H9 (cell line): ENCODE measurements around the gene SURF2. TPM values are rescaled to one million over a fixed set of nuclear protein-coding genes. Genes with fewer than 3 reads are reported as not detected.

Experiments
- DNase-seq: peaks from one replicate; pipeline ENCODE4 v3.0.0-alpha.2; 2017
- H2AFZ ChIP-seq: one replicate; pipeline ENCODE4 v1.6.1; 2013; ENCODE audit warnings: mild to moderate bottlenecking, low read length, control low read depth, moderate library complexity
- H2AK5ac ChIP-seq: 2 replicates; pipeline ENCODE4 v1.6.1; 2013; ENCODE audit warnings: low read length, control low read depth, mixed read lengths; ENCODE audit not compliant: insufficient read length
- H2BK120ac ChIP-seq: one replicate; pipeline ENCODE4 v1.6.1; 2013; ENCODE audit warnings: low read depth, mild to moderate bottlenecking, low read length, control low read depth, inconsistent platforms; ENCODE audit not compliant: poor library complexity, severe bottlenecking
- H2BK12ac ChIP-seq: 2 replicates; pipeline ENCODE4 v1.6.1; 2013; ENCODE audit warnings: low read length, control low read depth, mixed read lengths, low read depth; ENCODE audit not compliant: insufficient read length
- H2BK15ac ChIP-seq: 2 replicates; pipeline ENCODE4 v1.6.1; 2013; ENCODE audit warnings: low read depth, low read length, control low read depth
- H2BK20ac ChIP-seq: one replicate; pipeline ENCODE4 v1.6.1; 2013; ENCODE audit warnings: low read depth, mild to moderate bottlenecking, low read length, control low read depth, inconsistent platforms; ENCODE audit not compliant: poor library complexity, severe bottlenecking
- H2BK5ac ChIP-seq: 2 replicates; pipeline ENCODE4 v1.6.1; 2013; ENCODE audit warnings: low read length, control low read depth, mixed read lengths; ENCODE audit not compliant: insufficient read length
- H3K14ac ChIP-seq: 2 replicates; pipeline ENCODE4 v1.6.1; 2013; ENCODE audit warnings: low read length, control low read depth; ENCODE audit not compliant: insufficient read depth
- H3K18ac ChIP-seq: 2 replicates; pipeline ENCODE4 v1.6.1; 2013; ENCODE audit warnings: low read depth, mild to moderate bottlenecking, mixed read lengths, low read length, control low read depth; ENCODE audit not compliant: insufficient read length
- H3K23ac ChIP-seq: 2 replicates; pipeline ENCODE4 v1.6.1; 2013; ENCODE audit warnings: low read length, control low read depth, mixed read lengths, low read depth; ENCODE audit not compliant: insufficient read length
- H3K23me2 ChIP-seq: 2 replicates; pipeline ENCODE4 v1.6.1; 2013; ENCODE audit warnings: low read depth, mild to moderate bottlenecking, mixed read lengths, low read length, control low read depth; ENCODE audit not compliant: insufficient read length, poor library complexity, severe bottlenecking
- H3K27ac ChIP-seq: 2 replicates; pipeline ENCODE4 v1.5.1; 2013; ENCODE audit warnings: low read length, control low read depth, mixed read lengths, low read depth; ENCODE audit not compliant: insufficient read length
- H3K27me3 ChIP-seq: 2 replicates; pipeline ENCODE4 v1.6.1; 2013; ENCODE audit warnings: low read length, control low read depth, inconsistent platforms; ENCODE audit not compliant: insufficient read depth
- H3K4ac ChIP-seq: 2 replicates; pipeline ENCODE4 v1.6.1; 2013; ENCODE audit warnings: low read depth, mild to moderate bottlenecking, control low read depth, inconsistent platforms, low read length, moderate library complexity
- H3K4me1 ChIP-seq: 2 replicates; pipeline ENCODE4 v1.6.1; 2013; ENCODE audit warnings: low read length, control low read depth, inconsistent platforms; ENCODE audit not compliant: insufficient read depth
- H3K4me2 ChIP-seq: 2 replicates; pipeline ENCODE4 v1.6.1; 2013; ENCODE audit warnings: low read length, control low read depth, mixed read lengths; ENCODE audit not compliant: insufficient read length, insufficient read depth
- H3K56ac ChIP-seq: 2 replicates; pipeline ENCODE4 v1.6.1; 2013; ENCODE audit warnings: low read depth, mild to moderate bottlenecking, mixed read lengths, low read length, control low read depth; ENCODE audit not compliant: insufficient read length
- H3K79me1 ChIP-seq: 2 replicates; pipeline ENCODE4 v1.6.1; 2013; ENCODE audit warnings: low read depth, mild to moderate bottlenecking, moderate library complexity, low read length, control low read depth, inconsistent platforms; ENCODE audit not compliant: insufficient read depth, poor library complexity, severe bottlenecking
- H3K79me2 ChIP-seq: 2 replicates; pipeline ENCODE4 v1.6.1; 2013; ENCODE audit warnings: low read length, control low read depth, inconsistent platforms; ENCODE audit not compliant: insufficient read depth
- H3K9ac ChIP-seq: 2 replicates; pipeline ENCODE4 v1.6.1; 2013; ENCODE audit warnings: low read length, control low read depth, mixed read lengths; ENCODE audit not compliant: insufficient read length; ENCODE audit errors: extremely low read depth
- H3K9me3 ChIP-seq: one replicate; pipeline ENCODE4 v1.6.1; 2013; ENCODE audit warnings: low read depth, low read length, inconsistent platforms; ENCODE audit not compliant: control insufficient read depth
- H3T11ph ChIP-seq: one replicate; pipeline ENCODE4 v1.6.1; 2013; ENCODE audit warnings: mild to moderate bottlenecking, low read length, control low read depth, inconsistent platforms
- H4K20me1 ChIP-seq: one replicate; pipeline ENCODE4 v1.6.1; 2013; ENCODE audit not compliant: control insufficient read depth, insufficient read length, insufficient read depth
- H4K5ac ChIP-seq: 2 replicates; pipeline ENCODE4 v1.6.1; 2013; ENCODE audit warnings: low read depth, mild to moderate bottlenecking, mixed read lengths, low read length, control low read depth; ENCODE audit not compliant: insufficient read length
- H4K8ac ChIP-seq: replicated peaks from 2 replicates; pipeline ENCODE4 v1.6.1; 2013; ENCODE audit warnings: low read length, control low read depth, mixed read lengths, low read depth; ENCODE audit not compliant: insufficient read length
- H4K91ac ChIP-seq: 2 replicates; pipeline ENCODE4 v1.6.1; 2013; ENCODE audit warnings: low read depth, mild to moderate bottlenecking, moderate library complexity, mixed read lengths, low read length, control low read depth; ENCODE audit not compliant: insufficient read length
- H3K27ac Mint-ChIP-seq, 3 experiments: 2 replicates in 2 of 3; 3 replicates in 1 of 3; pipeline ENCODE4 v1.8.0; 2020 to 2021; ENCODE audit warnings: mixed read lengths in 3 of 3, mild to moderate bottlenecking in 1 of 3, moderate library complexity in 1 of 3
- H3K27me3 Mint-ChIP-seq: 2 replicates; pipeline ENCODE4 v1.8.0; 2021; ENCODE audit warnings: low read depth, mild to moderate bottlenecking, moderate library complexity, mixed read lengths
- H3K36me3 Mint-ChIP-seq, 3 experiments: 2 replicates in 2 of 3; 3 replicates in 1 of 3; pipeline ENCODE4 v1.8.0; 2020 to 2021; ENCODE audit warnings: low read depth in 3 of 3, mixed read lengths in 3 of 3; ENCODE audit not compliant: insufficient read depth in 1 of 3
- H3K4me1 Mint-ChIP-seq, 2 experiments: 2 replicates each; pipeline ENCODE4 v1.8.0; 2020; ENCODE audit warnings: mixed read lengths in 2 of 2
- H3K4me3 Mint-ChIP-seq, 2 experiments: 2 replicates in 1 of 2; 3 replicates in 1 of 2; pipeline ENCODE4 v1.8.0; 2020 to 2021; ENCODE audit warnings: mild to moderate bottlenecking in 2 of 2, mixed read lengths in 2 of 2, moderate library complexity in 1 of 2
- H3K9me3 Mint-ChIP-seq, 2 experiments: 2 replicates in 1 of 2; 3 replicates in 1 of 2; pipeline ENCODE4 v1.8.0; 2020; ENCODE audit warnings: mild to moderate bottlenecking in 2 of 2, mixed read lengths in 2 of 2, moderate library complexity in 1 of 2
- WGBS: extraction: QIAGEN DNeasy Blood & Tissue Kit; methylation state at CpG from one replicate; pipeline ENCODE4 v1.1.7; 2013; ENCODE audit warnings: missing lambda C conversion rate, low lambda C conversion rate, mixed read lengths; ENCODE audit not compliant: insufficient read length; ENCODE audit errors: extremely low coverage; 5-methylcytosine and 5-hydroxymethylcytosine counted together
- total RNA-seq: library from RNA; stranded (reverse); gene quantifications from 2 replicates; pipeline ENCODE4 v1.2.1, GENCODE V29; 2021
- TF ChIP-seq, protein P1 (sequence below): fragments of 200-600 bp; sonication (generic); conservative IDR thresholded peaks from 3 replicates; pipeline ENCODE4 v1.8.0; 2021; ENCODE audit warnings: antibody characterized with exemption, mild to moderate bottlenecking

SURF2 gene
- total RNA-seq, 1 experiment from 2014 or later: 44.4 TPM

DNA sequence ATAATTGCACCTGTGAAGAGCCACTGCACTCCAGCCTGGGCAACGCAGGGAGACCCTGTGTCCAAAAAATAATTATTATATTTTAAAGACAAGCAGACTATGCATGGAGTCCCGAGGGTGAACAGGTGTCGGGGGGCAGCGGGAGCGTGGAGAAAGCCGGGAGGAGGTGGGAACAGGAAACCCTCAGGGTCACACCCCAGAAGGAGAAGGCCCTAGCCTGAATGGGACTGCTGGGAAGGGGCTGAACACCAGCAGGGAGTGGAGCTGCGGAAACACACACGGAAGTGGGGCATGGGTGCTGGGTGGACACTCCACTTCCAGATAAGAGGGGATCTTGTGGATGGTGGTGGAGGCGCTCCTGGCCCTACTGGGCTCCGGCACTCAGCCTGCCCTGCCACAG lies 33.1 kb upstream of the SURF2 start:
- Histone ChIP-seq H2BK12ac (no peak overlapping the region), H2AFZ (no peak overlapping the region), H3K79me1 (no peaks in the 10 kb centered on the region), H3K9ac (no peak overlapping the region), H4K20me1 (no peaks in the 10 kb centered on the region), H3K14ac (no peak overlapping the region), H3K4ac (no peak overlapping the region), H2BK20ac (no peak overlapping the region), H3K18ac (no peak overlapping the region), H3K23me2 (no peaks in the 10 kb centered on the region), H4K91ac (no peak overlapping the region), H4K5ac (no peak overlapping the region), H2BK5ac (no peak overlapping the region), H3K4me2 (no peak overlapping the region), H2BK15ac (no peak overlapping the region), H2BK120ac (no peak overlapping the region), H3K9me3 (peaks cover 11% of the 10 kb centered on the region), H3K56ac (no peak overlapping the region), H3K27me3 (no peaks in the 10 kb centered on the region), H4K8ac (no peak overlapping the region), H3K27ac (no peak overlapping the region), H2AK5ac (no peak overlapping the region), H3K4me1 (no peaks in the 10 kb centered on the region; the same call in 1 of the 2 replicates), H3K23ac (no peak overlapping the region), H3K79me2 (no peaks in the 10 kb centered on the region), H3T11ph (no peak overlapping the region)
- peaks cover 28% of the 10 kb centered on the region for H3K27me3 Mint-ChIP-seq
- no peaks in the 10 kb centered on the region for H3K4me1 Mint-ChIP-seq
- H3K27ac Mint-ChIP-seq: no peak overlapping the region
- peaks cover 25 to 32% of the 10 kb centered on the region in 2 experiments for H3K9me3 Mint-ChIP-seq
- DNase-seq: no peak
- TF ChIP-seq, protein P1, sequence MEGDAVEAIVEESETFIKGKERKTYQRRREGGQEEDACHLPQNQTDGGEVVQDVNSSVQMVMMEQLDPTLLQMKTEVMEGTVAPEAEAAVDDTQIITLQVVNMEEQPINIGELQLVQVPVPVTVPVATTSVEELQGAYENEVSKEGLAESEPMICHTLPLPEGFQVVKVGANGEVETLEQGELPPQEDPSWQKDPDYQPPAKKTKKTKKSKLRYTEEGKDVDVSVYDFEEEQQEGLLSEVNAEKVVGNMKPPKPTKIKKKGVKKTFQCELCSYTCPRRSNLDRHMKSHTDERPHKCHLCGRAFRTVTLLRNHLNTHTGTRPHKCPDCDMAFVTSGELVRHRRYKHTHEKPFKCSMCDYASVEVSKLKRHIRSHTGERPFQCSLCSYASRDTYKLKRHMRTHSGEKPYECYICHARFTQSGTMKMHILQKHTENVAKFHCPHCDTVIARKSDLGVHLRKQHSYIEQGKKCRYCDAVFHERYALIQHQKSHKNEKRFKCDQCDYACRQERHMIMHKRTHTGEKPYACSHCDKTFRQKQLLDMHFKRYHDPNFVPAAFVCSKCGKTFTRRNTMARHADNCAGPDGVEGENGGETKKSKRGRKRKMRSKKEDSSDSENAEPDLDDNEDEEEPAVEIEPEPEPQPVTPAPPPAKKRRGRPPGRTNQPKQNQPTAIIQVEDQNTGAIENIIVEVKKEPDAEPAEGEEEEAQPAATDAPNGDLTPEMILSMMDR: no peak
- no CpG with 5 or more reads among the region's 10 CpGs for WGBS
- H3K36me3 Mint-ChIP-seq: peaks cover 0 to 9% (median 4%) of the 10 kb centered on the region in 3 experiments; a peak in 4 of 7 replicates
- no peak overlapping the region for H3K4me3 Mint-ChIP-seq
